CD4-positive, alpha-beta T cell (primary cell): ENCODE data around the gene MTUS2. TPM values are rescaled to one million over a fixed set of nuclear protein-coding genes. Genes with fewer than 3 reads are reported as not detected.

Experiments used
- ATAC-seq: fragments of 200-7000 bp; cut with Tn5 transposase; one replicate; pipeline ENCODE4 v1.10.0; 2022; ENCODE audit warnings: mild to moderate bottlenecking; ENCODE audit not compliant: poor library complexity
- CTCF ChIA-PET: fragments of 350-600 bp; sonication (Branson Sonifier 250); formaldehyde crosslinking; loops from one replicate; lab custom pipeline; 2021; ENCODE audit warnings: antibody characterized with exemption, inconsistent platforms; lab: Charles Lee
- POLR2A ChIA-PET: fragments of 350-600 bp; sonication (Branson Sonifier 250); formaldehyde crosslinking; loops from one replicate; lab custom pipeline; 2021; ENCODE audit warnings: antibody characterized with exemption, inconsistent platforms; lab: Charles Lee
- DNase-seq, 14 experiments: peaks; one replicate each; pipeline ENCODE4 v3.0.0-alpha.2; 2013 to 2020; ENCODE audit warnings: mixed read lengths in 2 of 14
- H3K27ac ChIP-seq, 2 donors: one replicate each; pipeline versions ENCODE4 v1.5.1 to v1.7.0; 2013; ENCODE audit warnings: low read length in 2 of 2, low read depth in 1 of 2, mild to moderate bottlenecking in 1 of 2
- H3K27me3 ChIP-seq, 2 experiments: 1 replicate in 1 of 2; 2 replicates in 1 of 2; pipeline versions ENCODE4 v1.6.1 to v1.7.0; 2013; ENCODE audit warnings: low read length in 2 of 2, control low read depth in 1 of 2, mild to moderate bottlenecking in 1 of 2, moderate library complexity in 1 of 2; ENCODE audit not compliant: insufficient read depth in 2 of 2, control insufficient read depth in 1 of 2
- H3K36me3 ChIP-seq: one replicate; pipeline ENCODE4 v1.6.1; 2013; ENCODE audit warnings: low read length, control low read depth; ENCODE audit not compliant: insufficient read depth
- H3K4me1 ChIP-seq: one replicate; pipeline ENCODE4 v1.6.1; 2013; ENCODE audit warnings: low read length, control low read depth; ENCODE audit not compliant: insufficient read depth
- H3K4me3 ChIP-seq: one replicate; pipeline ENCODE4 v1.5.1; 2013; ENCODE audit warnings: mild to moderate bottlenecking, low read length, moderate library complexity
- H3K9me3 ChIP-seq, 2 experiments: 1 replicate in 1 of 2; 2 replicates in 1 of 2; pipeline versions ENCODE4 v1.6.1 to v1.7.0; 2013; ENCODE audit warnings: low read length in 2 of 2, mild to moderate bottlenecking in 2 of 2, control low read depth in 1 of 2, moderate library complexity in 1 of 2; ENCODE audit not compliant: control insufficient read depth in 1 of 2, insufficient read depth in 1 of 2
- H3K27ac Mint-ChIP-seq: one replicate; pipeline ENCODE4 v1.8.0; 2020; ENCODE audit warnings: mixed read lengths
- H3K27me3 Mint-ChIP-seq: one replicate; pipeline ENCODE4 v1.8.0; 2021; ENCODE audit warnings: mixed read lengths
- H3K36me3 Mint-ChIP-seq: one replicate; pipeline ENCODE4 v1.8.0; 2021; ENCODE audit warnings: low read depth, mixed read lengths
- H3K4me1 Mint-ChIP-seq: one replicate; pipeline ENCODE4 v1.8.0; 2021; ENCODE audit warnings: low read depth, mixed read lengths
- H3K4me3 Mint-ChIP-seq: one replicate; pipeline ENCODE4 v1.8.0; 2020; ENCODE audit warnings: mild to moderate bottlenecking, mixed read lengths
- H3K9me3 Mint-ChIP-seq: one replicate; pipeline ENCODE4 v1.8.0; 2020; ENCODE audit warnings: mixed read lengths
- CTCF ChIP-seq: fragments of 200-600 bp; IDR thresholded peaks from one replicate; pipeline ENCODE4 v1.8.0; 2022; ENCODE audit warnings: antibody characterized with exemption, mild to moderate bottlenecking
- intact Hi-C, 2 experiments: fragments of 100-400 bp; cut with DNase I in 1 of 2; cut with micrococcal nuclease in 1 of 2; formaldehyde crosslinking; loops; one replicate each; pipeline versions ENCODE4 v1.15.1 to v1.9.0; 2023 to 2025; cut with DNase I, micrococcal nuclease
- total RNA-seq, 174 experiments: library from RNA in 2 of 174; stranded (reverse) in 2 of 174; gene quantifications; one replicate each; pipeline ENCODE4 v1.2.3 and lab custom pipeline; 2021 to 2026

Gene MTUS2
- total RNA-seq, 2 experiments from 2014 or later: 0.38 to 0.81 TPM

- Mint-ChIP-seq H3K36me3 (no peaks in the 10 kb centered on the region), H3K27ac (no peak overlapping the region), H3K27me3 (no peaks in the 10 kb centered on the region), H3K9me3 (peaks cover 5% of the 10 kb centered on the region), H3K4me3 (no peak overlapping the region), H3K4me1 (no peaks in the 10 kb centered on the region)
- no peak overlapping the region for H3K27ac ChIP-seq
- H3K9me3 ChIP-seq: peaks cover 0 to 6% of the 10 kb centered on the region in 2 experiments
- H3K4me1 ChIP-seq: no peaks in the 10 kb centered on the region
- DNase-seq: no peak
- CTCF ChIA-PET: no interaction called here
- H3K4me3 ChIP-seq: no peak overlapping the region
- intact Hi-C loops: no loop called here
- no peaks in the 10 kb centered on the region for H3K36me3 ChIP-seq
- no peak for ATAC-seq
- no peak for TF ChIP-seq CTCF
- POLR2A ChIA-PET: no interaction called here
- H3K27me3 ChIP-seq: no peaks in the 10 kb centered on the region
Measured at GRCh38 chr13:29156136-29156535, 336.0 kb downstream of the MTUS2 start.

- Mint-ChIP-seq H3K9me3 (no peaks in the 10 kb centered on the region), H3K36me3 (no peaks in the 10 kb centered on the region), H3K4me3 (no peak overlapping the region), H3K27ac (no peak overlapping the region), H3K4me1 (no peaks in the 10 kb centered on the region), H3K27me3 (peaks cover 10% of the 10 kb centered on the region)
- Histone ChIP-seq H3K27ac (no peak overlapping the region), H3K4me3 (no peak overlapping the region), H3K9me3 (no peaks in the 10 kb centered on the region), H3K36me3 (no peaks in the 10 kb centered on the region), H3K4me1 (no peaks in the 10 kb centered on the region), H3K27me3 (no peaks in the 10 kb centered on the region)
- DNase-seq (no peak), ATAC-seq (no peak)
- CTCF ChIA-PET: no interaction called here
- TF ChIP-seq CTCF: no peak
- POLR2A ChIA-PET: no interaction called here
- intact Hi-C loops: no loop called here
Measured at GRCh38 chr13:29159871-29160270, 339.7 kb downstream of the MTUS2 start.

- no peaks in the 10 kb centered on the region for H3K4me1 ChIP-seq
- POLR2A ChIA-PET: no interaction called here
- ATAC-seq (no peak), DNase-seq (no peak)
- no peaks in the 10 kb centered on the region for H3K9me3 ChIP-seq
- no peak for TF ChIP-seq CTCF
- Mint-ChIP-seq H3K27ac (no peak overlapping the region), H3K27me3 (peaks cover 10% of the 10 kb centered on the region), H3K9me3 (no peaks in the 10 kb centered on the region), H3K4me1 (no peaks in the 10 kb centered on the region), H3K4me3 (no peak overlapping the region), H3K36me3 (no peaks in the 10 kb centered on the region)
- H3K27ac ChIP-seq: no peak overlapping the region
- no peaks in the 10 kb centered on the region for H3K27me3 ChIP-seq
- intact Hi-C loops: no loop called here
- H3K36me3 ChIP-seq: no peaks in the 10 kb centered on the region
- H3K4me3 ChIP-seq: no peak overlapping the region
- CTCF ChIA-PET: no interaction called here
Measured at GRCh38 chr13:29160862-29161261, 340.7 kb downstream of the MTUS2 start.
